NB4 (cell line): Measurements from ENCODE around the gene FOXC2.

Experiments
- CTCF ChIP-seq: IDR thresholded peaks from one replicate; pipeline ENCODE4 v1.5.1; 2012; ENCODE audit warnings: low read depth, low read length
- MYC ChIP-seq: IDR thresholded peaks from 2 replicates; pipeline ENCODE4 v1.6.1; 2011; ENCODE audit warnings: low read depth, low read length
- POLR2A ChIP-seq: IDR thresholded peaks from 2 replicates; pipeline ENCODE4 v1.6.1; 2011; ENCODE audit warnings: mild to moderate bottlenecking; ENCODE audit not compliant: insufficient read length; ENCODE audit errors: extremely low read depth

- TF ChIP-seq POLR2A: no peak
- TF ChIP-seq CTCF: no peak
- no peak for TF ChIP-seq MYC
Observed at GRCh38 chr16:86575095-86575685, 8.6 kb downstream of the FOXC2 start.
